ENCODE results near the gene HSP90AB1.

The HSP90AB1 gene

DNA sequence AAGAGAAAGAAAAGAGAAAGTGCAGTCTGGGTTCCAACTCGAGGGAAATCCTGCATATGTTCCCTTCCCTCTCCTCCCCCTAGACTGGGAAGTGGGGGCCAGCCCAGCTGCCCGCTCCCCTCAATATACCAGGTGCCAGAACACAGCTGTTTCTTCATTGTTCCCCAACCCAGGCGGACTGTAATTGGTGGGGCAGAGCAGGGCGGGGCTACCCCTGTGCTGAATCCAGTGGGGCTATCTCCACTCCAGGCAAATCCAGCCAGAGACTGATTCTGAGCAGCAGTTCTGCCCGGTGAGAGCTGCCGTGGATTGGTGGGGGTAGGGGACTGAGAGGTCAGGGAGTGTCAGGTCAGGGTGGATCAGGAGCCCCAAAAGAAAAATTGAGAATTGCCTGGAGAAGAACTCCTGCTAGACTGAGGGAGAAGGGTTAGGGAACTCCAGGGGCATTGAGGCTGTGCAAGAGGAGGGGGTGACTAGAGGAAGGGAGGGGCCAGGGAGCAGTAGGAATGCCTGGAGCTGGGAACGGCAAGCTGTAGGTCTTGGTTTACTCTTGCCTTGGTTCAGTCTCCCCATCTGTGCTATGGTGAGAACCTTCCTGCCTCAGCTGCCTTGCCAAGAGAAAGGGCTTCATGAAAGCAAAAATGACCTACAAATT is 30.1 kb upstream of the HSP90AB1 start, which contains the start of gene MYMX:
Gene MYMX (plus strand): TSS at position 250 of the 655 bp plus-strand sequence. CDS start 546 bp downstream, outside the sequence.
- Histone ChIP-seq H3K9me3 (ENCODE audit: control insufficient read depth, low read depth, low read length) (no peaks in the 10 kb centered on the region), H3K27ac (ENCODE audit: low read length) (no peak within 1 kb of the TSS), H3K27me3 (ENCODE audit: control insufficient read depth, insufficient read depth, low read length) (no peaks in the 10 kb centered on the region), H3K4me3 (ENCODE audit: low read length) (peak within 1 kb of the TSS; percentile 62), H3K36me3 (ENCODE audit: control insufficient read depth, low read depth, low read length) (no peaks in the 10 kb centered on the region), H3K9ac (ENCODE audit: low read length) (no peak within 1 kb of the TSS), H3K4me1 (ENCODE audit: control insufficient read depth, low read depth, low read length) (peaks cover 35% of the 10 kb centered on the region)

- H3K27ac ChIP-seq (ENCODE audit: low read length), result no peak overlapping the region
- H3K4me1 ChIP-seq (ENCODE audit: control insufficient read depth, low read depth, low read length), result peaks cover 40% of the 10 kb centered on the region
- H3K36me3 ChIP-seq (ENCODE audit: control insufficient read depth, low read depth, low read length), result no peaks in the 10 kb centered on the region
- no peaks in the 10 kb centered on the region for H3K27me3 ChIP-seq (ENCODE audit: control insufficient read depth, insufficient read depth, low read length)
- H3K4me3 ChIP-seq (ENCODE audit: low read length), result peak overlapping the region; percentile 62
- H3K9me3 ChIP-seq (ENCODE audit: control insufficient read depth, low read depth, low read length), result no peaks in the 10 kb centered on the region
- H3K9ac ChIP-seq (ENCODE audit: low read length), result no peak overlapping the region
Measured at GRCh38 chr6:44217332-44218143, 29.4 kb upstream of the HSP90AB1 start.

GRCh38 chr6:44219053-44219814 is 27.7 kb upstream of the HSP90AB1 start:
- no peaks in the 10 kb centered on the region for H3K9me3 ChIP-seq (ENCODE audit: control insufficient read depth, low read depth, low read length)
- H3K4me3 ChIP-seq (ENCODE audit: low read length), result peak overlapping the region; percentile 62
- H3K27ac ChIP-seq (ENCODE audit: low read length), result peak overlapping the region; percentile 91
- peaks cover 46% of the 10 kb centered on the region for H3K4me1 ChIP-seq (ENCODE audit: control insufficient read depth, low read depth, low read length)
- peak overlapping the region; percentile 80 for H3K9ac ChIP-seq (ENCODE audit: low read length)
- H3K27me3 ChIP-seq (ENCODE audit: control insufficient read depth, insufficient read depth, low read length), result no peaks in the 10 kb centered on the region
- H3K36me3 ChIP-seq (ENCODE audit: control insufficient read depth, low read depth, low read length), result no peaks in the 10 kb centered on the region

DNA sequence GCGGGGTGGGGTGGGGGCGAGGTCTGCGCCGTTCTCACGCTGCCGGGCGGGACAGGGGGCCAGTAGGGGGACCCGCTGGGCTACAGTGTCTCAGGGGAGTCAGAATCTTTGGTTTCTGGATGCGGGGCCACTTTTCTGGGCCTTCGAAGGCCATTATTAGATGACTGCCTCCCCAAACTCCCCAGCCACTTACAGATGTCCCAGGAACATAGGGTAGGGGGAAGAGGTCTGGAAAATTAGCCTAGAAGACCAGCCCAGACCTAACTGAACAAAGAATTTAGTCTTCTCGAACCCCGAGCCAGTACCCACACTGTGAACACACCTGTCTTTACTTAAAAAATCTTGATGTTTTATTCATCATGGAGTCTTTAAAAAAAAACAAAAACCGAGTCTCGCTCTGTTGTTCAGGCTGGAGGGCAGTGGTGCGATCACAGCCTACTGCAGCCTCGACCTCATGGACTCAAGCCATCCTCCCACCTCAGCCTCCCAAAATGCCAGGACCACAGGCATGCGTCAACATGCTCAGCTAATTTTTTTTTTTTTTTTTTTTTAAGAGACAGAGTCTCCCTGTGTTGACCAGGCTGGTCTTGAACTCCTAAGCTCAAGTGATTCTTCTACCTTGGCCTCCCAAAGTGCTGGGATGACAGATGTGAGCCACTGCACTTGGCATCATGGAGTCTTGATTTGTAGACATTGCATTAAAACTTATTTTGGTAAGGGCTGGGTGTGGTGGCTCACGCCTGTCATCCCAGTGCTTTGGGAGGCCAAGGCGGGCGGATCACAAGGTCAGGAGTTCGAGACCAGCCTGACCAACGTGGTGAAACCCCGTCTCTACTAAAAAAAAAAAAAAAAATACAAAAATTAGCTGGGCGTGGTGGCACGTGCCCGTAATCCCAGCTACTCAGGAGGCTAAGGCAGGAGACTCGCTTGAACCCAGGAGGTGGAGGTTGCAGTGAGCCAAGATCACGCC is 26.8 kb upstream of the HSP90AB1 start:
- H3K9ac ChIP-seq (ENCODE audit: low read length), result peak overlapping the region; percentile 24
- peak overlapping the region; percentile 25 for H3K4me3 ChIP-seq (ENCODE audit: low read length)
- no peaks in the 10 kb centered on the region for H3K36me3 ChIP-seq (ENCODE audit: control insufficient read depth, low read depth, low read length)
- no peak overlapping the region for H3K27ac ChIP-seq (ENCODE audit: low read length)
- H3K9me3 ChIP-seq (ENCODE audit: control insufficient read depth, low read depth, low read length), result no peaks in the 10 kb centered on the region
- H3K4me1 ChIP-seq (ENCODE audit: control insufficient read depth, low read depth, low read length), result peaks cover 52% of the 10 kb centered on the region
- no peaks in the 10 kb centered on the region for H3K27me3 ChIP-seq (ENCODE audit: control insufficient read depth, insufficient read depth, low read length)

GRCh38 chr6:44220913-44221290 is 26.0 kb upstream of the HSP90AB1 start:
- Histone ChIP-seq H3K27me3 (ENCODE audit: control insufficient read depth, insufficient read depth, low read length) (no peaks in the 10 kb centered on the region), H3K9me3 (ENCODE audit: control insufficient read depth, low read depth, low read length) (no peaks in the 10 kb centered on the region), H3K4me1 (ENCODE audit: control insufficient read depth, low read depth, low read length) (peaks cover 60% of the 10 kb centered on the region), H3K27ac (ENCODE audit: low read length) (no peak overlapping the region), H3K4me3 (ENCODE audit: low read length) (no peak overlapping the region), H3K36me3 (ENCODE audit: control insufficient read depth, low read depth, low read length) (no peaks in the 10 kb centered on the region), H3K9ac (ENCODE audit: low read length) (no peak overlapping the region)

- no peak overlapping the region for H3K9ac ChIP-seq (ENCODE audit: low read length)
- no peaks in the 10 kb centered on the region for H3K27me3 ChIP-seq (ENCODE audit: control insufficient read depth, insufficient read depth, low read length)
- H3K4me1 ChIP-seq (ENCODE audit: control insufficient read depth, low read depth, low read length), result peaks cover 65% of the 10 kb centered on the region
- no peak overlapping the region for H3K27ac ChIP-seq (ENCODE audit: low read length)
- no peaks in the 10 kb centered on the region for H3K9me3 ChIP-seq (ENCODE audit: control insufficient read depth, low read depth, low read length)
- no peaks in the 10 kb centered on the region for H3K36me3 ChIP-seq (ENCODE audit: control insufficient read depth, low read depth, low read length)
- H3K4me3 ChIP-seq (ENCODE audit: low read length), result no peak overlapping the region
Measured at GRCh38 chr6:44221291-44221960, 25.5 kb upstream of the HSP90AB1 start.

- Histone ChIP-seq H3K27me3 (ENCODE audit: control insufficient read depth, insufficient read depth, low read length) (no peaks in the 10 kb centered on the region), H3K4me1 (ENCODE audit: control insufficient read depth, low read depth, low read length) (peaks cover 63% of the 10 kb centered on the region), H3K9me3 (ENCODE audit: control insufficient read depth, low read depth, low read length) (no peaks in the 10 kb centered on the region), H3K27ac (ENCODE audit: low read length) (no peak overlapping the region), H3K36me3 (ENCODE audit: control insufficient read depth, low read depth, low read length) (no peaks in the 10 kb centered on the region), H3K4me3 (ENCODE audit: low read length) (no peak overlapping the region), H3K9ac (ENCODE audit: low read length) (no peak overlapping the region)
Measured at GRCh38 chr6:44221961-44222335, 25.0 kb upstream of the HSP90AB1 start.

DNA sequence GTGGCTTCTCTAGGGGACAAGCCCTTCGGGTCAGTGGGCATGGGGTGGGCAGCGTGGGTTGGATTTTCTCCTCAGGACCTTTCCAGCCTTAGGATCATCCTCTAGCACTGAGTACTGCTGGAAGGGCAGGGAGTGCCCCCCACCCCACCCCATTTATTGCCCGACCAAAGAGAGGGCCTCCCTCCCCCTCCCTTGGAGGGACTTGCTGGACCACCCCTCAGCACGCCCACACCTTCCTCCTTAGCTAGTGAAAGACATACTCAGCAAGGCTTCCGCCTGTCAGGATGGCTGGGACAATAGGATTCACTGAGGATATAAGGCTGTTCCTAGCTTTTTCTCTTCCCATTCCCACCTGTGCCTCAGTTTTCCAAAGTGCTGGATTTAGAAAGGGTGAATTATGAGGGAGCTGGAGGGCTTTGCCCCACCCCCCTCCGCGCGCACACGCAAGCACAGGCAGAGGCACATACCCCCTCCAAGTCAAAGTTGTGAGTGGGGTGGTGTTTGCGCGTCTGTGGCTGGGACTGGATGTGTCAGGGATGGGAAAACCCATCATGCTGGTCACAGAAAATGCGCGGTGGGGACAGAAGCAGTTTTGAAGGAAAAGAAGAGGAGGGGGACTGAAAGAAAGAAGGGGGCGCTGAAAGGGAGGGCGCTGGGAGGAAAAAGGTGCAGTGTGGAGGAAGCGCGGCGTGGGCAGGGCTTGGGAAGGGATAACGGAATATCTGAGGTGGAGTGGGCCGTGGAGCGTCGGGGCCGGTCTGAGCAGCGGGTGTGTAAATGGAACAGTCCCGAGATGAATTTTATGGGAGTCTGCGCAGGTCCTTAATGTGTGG is 24.2 kb upstream of the HSP90AB1 start:
- Histone ChIP-seq H3K9me3 (ENCODE audit: control insufficient read depth, low read depth, low read length) (no peaks in the 10 kb centered on the region), H3K27me3 (ENCODE audit: control insufficient read depth, insufficient read depth, low read length) (no peaks in the 10 kb centered on the region), H3K27ac (ENCODE audit: low read length) (peak overlapping the region; percentile 26), H3K9ac (ENCODE audit: low read length) (peak overlapping the region; percentile 44), H3K4me1 (ENCODE audit: control insufficient read depth, low read depth, low read length) (peaks cover 56% of the 10 kb centered on the region), H3K36me3 (ENCODE audit: control insufficient read depth, low read depth, low read length) (peaks cover 3% of the 10 kb centered on the region), H3K4me3 (ENCODE audit: low read length) (peak overlapping the region; percentile 97)

DNA sequence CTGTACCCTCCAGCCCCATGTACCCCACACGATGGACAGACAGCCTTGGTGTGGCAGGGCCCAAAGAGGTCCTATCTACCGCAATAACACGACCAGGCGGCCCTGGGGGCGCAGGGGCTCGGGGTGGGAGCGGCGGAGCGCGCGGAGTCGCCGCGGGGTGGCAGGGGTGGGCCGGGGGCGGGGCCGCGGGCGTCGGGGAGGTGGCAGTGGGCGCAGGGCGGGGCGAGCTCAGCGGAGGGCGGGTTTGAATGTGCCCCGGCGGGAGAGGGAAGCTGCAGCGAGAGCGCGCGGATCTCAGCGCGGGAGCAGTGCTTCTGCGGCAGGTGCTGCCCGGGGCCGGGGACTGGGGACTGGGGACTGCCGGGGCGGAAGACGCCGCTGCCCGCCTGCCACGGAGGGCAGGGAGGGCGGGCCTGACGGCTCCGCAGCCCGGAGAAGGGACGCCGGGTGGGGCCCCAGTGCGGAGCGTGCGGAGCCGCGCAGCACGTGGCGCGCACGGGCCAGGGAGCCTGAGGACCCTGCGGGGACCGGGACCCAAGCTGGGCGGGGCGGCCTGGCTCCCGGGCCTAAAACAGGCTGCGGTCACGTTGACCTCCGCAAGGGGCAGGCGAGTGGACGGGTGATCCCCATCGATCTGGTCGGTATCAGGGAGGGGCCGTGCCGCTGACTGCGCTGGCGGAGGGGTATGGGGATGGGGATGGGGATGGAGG is 23.4 kb upstream of the HSP90AB1 start, which contains the start of gene SLC29A1:
Gene SLC29A1 (plus strand): TSS at position 277 of the 710 bp plus-strand sequence. CDS start 3,719 bp downstream, outside the sequence.
- Histone ChIP-seq H3K27me3 (ENCODE audit: control insufficient read depth, insufficient read depth, low read length) (no peaks in the 10 kb centered on the region), H3K9ac (ENCODE audit: low read length) (peak within 1 kb of the TSS; percentile 72), H3K36me3 (ENCODE audit: control insufficient read depth, low read depth, low read length) (peaks cover 11% of the 10 kb centered on the region), H3K27ac (ENCODE audit: low read length) (peak within 1 kb of the TSS; percentile 26), H3K4me1 (ENCODE audit: control insufficient read depth, low read depth, low read length) (peaks cover 48% of the 10 kb centered on the region), H3K4me3 (ENCODE audit: low read length) (peak within 1 kb of the TSS; percentile 97), H3K9me3 (ENCODE audit: control insufficient read depth, low read depth, low read length) (no peaks in the 10 kb centered on the region)
